Nephron progenitor cell (in vitro differentiated cells): ENCODE measurements around the gene PIK3C2G.

Source experiments
- DNase-seq: peaks from one replicate; pipeline ENCODE4 v3.0.0; 2021
- H3K27ac Mint-ChIP-seq: 2 replicates; pipeline ENCODE4 v1.8.0; 2021; ENCODE audit warnings: mild to moderate bottlenecking, moderate library complexity, mixed read lengths
- H3K27me3 Mint-ChIP-seq: 2 replicates; pipeline ENCODE4 v1.8.0; 2021; ENCODE audit warnings: mild to moderate bottlenecking, low read depth, mixed read lengths; ENCODE audit not compliant: poor library complexity
- H3K36me3 Mint-ChIP-seq: 2 replicates; pipeline ENCODE4 v1.8.0; 2021; ENCODE audit warnings: low read depth, mixed read lengths
- H3K4me1 Mint-ChIP-seq: 2 replicates; pipeline ENCODE4 v1.8.0; 2021; ENCODE audit warnings: mixed read lengths
- H3K4me3 Mint-ChIP-seq: 2 replicates; pipeline ENCODE4 v1.8.0; 2021; ENCODE audit warnings: mild to moderate bottlenecking, moderate library complexity, mixed read lengths
- H3K9me3 Mint-ChIP-seq: 2 replicates; pipeline ENCODE4 v1.8.0; 2021; ENCODE audit warnings: mild to moderate bottlenecking, moderate library complexity, mixed read lengths
- CTCF ChIP-seq: fragments of 200-600 bp; sonication (generic); IDR thresholded peaks from 2 replicates; pipeline ENCODE4 v1.5.0; 2021; ENCODE audit warnings: antibody characterized with exemption

Gene PIK3C2G

DNA sequence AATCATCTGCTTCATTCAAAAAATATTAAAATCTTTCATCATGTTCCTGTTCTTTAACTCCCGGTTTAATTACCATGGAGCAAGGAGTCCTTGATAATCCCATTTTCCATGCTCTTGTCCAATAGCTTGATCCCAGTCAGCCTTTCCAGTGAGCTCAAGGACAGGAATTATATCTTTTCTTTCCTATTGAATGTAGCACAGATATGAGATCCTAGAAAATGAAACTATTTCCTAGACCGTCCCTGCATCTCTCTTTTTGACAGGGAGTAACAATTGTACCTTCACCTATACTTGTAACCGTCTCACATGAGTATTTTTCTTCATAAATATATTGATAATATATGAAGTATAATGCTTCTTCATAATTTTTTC, 35.6 kb downstream of the PIK3C2G start:
- Mint-ChIP-seq H3K4me3 (no peak overlapping the region), H3K9me3 (peaks cover 17% of the 10 kb centered on the region), H3K4me1 (no peaks in the 10 kb centered on the region), H3K36me3 (no peaks in the 10 kb centered on the region), H3K27ac (no peak overlapping the region), H3K27me3 (peaks cover 6% of the 10 kb centered on the region)
- no peak for TF ChIP-seq CTCF
- no peak for DNase-seq

GRCh38 chr12:18297902-18298301, 36.6 kb downstream of the PIK3C2G start:
- DNase-seq = no peak
- Mint-ChIP-seq H3K4me3 (no peak overlapping the region), H3K4me1 (no peaks in the 10 kb centered on the region), H3K9me3 (peaks cover 26% of the 10 kb centered on the region), H3K27ac (no peak overlapping the region), H3K36me3 (no peaks in the 10 kb centered on the region), H3K27me3 (peaks cover 6% of the 10 kb centered on the region)
- no peak for TF ChIP-seq CTCF

GRCh38 chr12:18302809-18303430, 41.6 kb downstream of the PIK3C2G start:
- Mint-ChIP-seq H3K4me3 (no peak overlapping the region), H3K27me3 (peaks cover 6% of the 10 kb centered on the region), H3K27ac (no peak overlapping the region), H3K36me3 (no peaks in the 10 kb centered on the region), H3K4me1 (no peaks in the 10 kb centered on the region), H3K9me3 (peaks cover 26% of the 10 kb centered on the region)
- TF ChIP-seq CTCF = no peak
- no peak for DNase-seq

DNA sequence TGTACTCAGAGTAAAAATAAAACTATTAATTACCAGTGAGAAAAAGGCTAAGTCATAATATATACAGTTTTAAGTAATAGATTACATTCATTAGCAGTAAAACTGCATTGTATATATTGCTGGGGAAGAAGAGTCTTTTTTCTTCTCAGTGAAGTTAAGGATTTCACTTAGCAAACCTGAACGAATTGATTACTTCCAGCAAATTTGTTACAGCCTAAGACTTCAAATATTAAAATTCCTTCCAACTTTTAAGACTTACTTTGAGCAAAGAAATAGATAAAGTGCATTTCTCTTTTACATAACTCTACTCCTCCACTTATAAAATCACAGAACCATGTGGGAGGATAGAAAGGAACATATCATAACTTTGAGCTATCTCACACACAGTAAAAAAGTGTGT, 43.3 kb downstream of the PIK3C2G start:
- H3K4me1 Mint-ChIP-seq = no peaks in the 10 kb centered on the region
- H3K9me3 Mint-ChIP-seq = peaks cover 26% of the 10 kb centered on the region
- H3K27me3 Mint-ChIP-seq = peaks cover 3% of the 10 kb centered on the region
- no peak for DNase-seq
- no peak for TF ChIP-seq CTCF
- no peak overlapping the region for H3K4me3 Mint-ChIP-seq
- H3K36me3 Mint-ChIP-seq = no peaks in the 10 kb centered on the region
- no peak overlapping the region for H3K27ac Mint-ChIP-seq

- H3K4me1 Mint-ChIP-seq = no peaks in the 10 kb centered on the region
- no peak overlapping the region for H3K4me3 Mint-ChIP-seq
- no peaks in the 10 kb centered on the region for H3K27me3 Mint-ChIP-seq
- no peak for TF ChIP-seq CTCF
- H3K36me3 Mint-ChIP-seq = no peaks in the 10 kb centered on the region
- no peak for DNase-seq
- H3K27ac Mint-ChIP-seq = no peak overlapping the region
- peaks cover 15% of the 10 kb centered on the region for H3K9me3 Mint-ChIP-seq
Measured at GRCh38 chr12:18306311-18306710, 45.0 kb downstream of the PIK3C2G start.

- Mint-ChIP-seq H3K36me3 (no peaks in the 10 kb centered on the region), H3K27me3 (peaks cover 7% of the 10 kb centered on the region), H3K4me1 (peaks cover 15% of the 10 kb centered on the region), H3K27ac (no peak overlapping the region), H3K9me3 (no peaks in the 10 kb centered on the region), H3K4me3 (no peak overlapping the region)
- no peak for TF ChIP-seq CTCF
- peak; percentile 5 for DNase-seq
Measured at GRCh38 chr12:18313306-18313705, 52.0 kb downstream of the PIK3C2G start.
